Mucosa of descending colon (tissue), 3 donors: ENCODE measurements around the gene RAD51B. TPM values are rescaled to one million over a fixed set of nuclear protein-coding genes. Genes with fewer than 3 reads are reported as not detected.

ENCODE experiments used
- ATAC-seq: fragments of 200-7000 bp; cut with Tn5 transposase; one replicate; pipeline ENCODE4 v1.9.1; 2020; ENCODE audit warnings: mild to moderate bottlenecking, moderate library complexity
- DNase-seq, 3 donors: peaks; one replicate each; pipeline ENCODE4 v3.0.0-alpha.2; 2020
- H3K36me3 ChIP-seq: fragments of 200-600 bp; one replicate; pipeline ENCODE4 v1.8.0; 2021; ENCODE audit warnings: low read depth, mild to moderate bottlenecking
- H3K4me1 ChIP-seq: fragments of 200-600 bp; one replicate; pipeline ENCODE4 v1.8.0; 2021; ENCODE audit warnings: low read depth, mild to moderate bottlenecking
- H3K4me3 ChIP-seq: fragments of 200-600 bp; one replicate; pipeline ENCODE4 v1.8.0; 2021; ENCODE audit warnings: mild to moderate bottlenecking
- H3K9me3 ChIP-seq: fragments of 200-600 bp; one replicate; pipeline ENCODE4 v1.8.0; 2021; ENCODE audit warnings: mild to moderate bottlenecking
- intact Hi-C, 2 donors: fragments of 100-400 bp; cut with DNase I in 1 of 2; cut with micrococcal nuclease in 1 of 2; formaldehyde crosslinking; loops; one replicate each; pipeline versions ENCODE4 v1.11.0 to v1.11.1; 2022; cut with DNase I, micrococcal nuclease
- total RNA-seq, 3 donors: library from RNA; stranded (reverse); fragmentation: NEBNext Ultra II Directional in 2 of 3; extraction: Animal tissue kit (Norgen Biotek cat#: 25700) in 2 of 3; gene quantifications; one replicate each; pipeline versions ENCODE4 v1.2.1 to v1.2.4, GENCODE V29; 2021 to 2023
- TF ChIP-seq, protein P1 (sequence below): fragments of 200-600 bp; IDR thresholded peaks from one replicate; pipeline ENCODE4 v1.8.0; 2022; ENCODE audit warnings: antibody characterized with exemption, mild to moderate bottlenecking
- donor health status: DM: no; HTN: no; CAD: no; lungs with moderate emphysema.
- donor health status: DM: no; HTN: no; CAD: no.
- donor health status: DM: no; HTN: yes; CAD: no.

RAD51B gene
- total RNA-seq, 3 donors from 2014 or later, result 15.8 to 23.3 (median 20.9) TPM

DNA sequence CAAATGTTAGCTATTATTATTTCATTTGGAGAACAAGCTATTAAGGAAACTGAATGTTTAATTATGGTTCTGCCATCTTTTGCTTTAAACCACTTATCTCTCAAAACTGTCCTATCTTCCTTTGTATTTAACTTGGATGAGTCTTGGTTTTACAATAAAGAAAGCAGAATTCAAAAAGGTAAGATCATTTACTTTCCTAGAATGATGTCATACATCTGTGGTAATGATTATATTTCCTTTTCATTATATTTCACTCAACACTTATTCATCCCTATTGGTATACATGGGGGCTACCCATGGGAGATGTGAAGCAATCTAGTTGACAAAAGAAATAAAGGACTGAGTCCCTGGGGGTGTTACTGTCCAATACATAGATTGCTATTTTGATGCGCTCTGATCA is 516.6 kb downstream of the RAD51B start:
- no peaks in the 10 kb centered on the region for H3K4me1 ChIP-seq
- intact Hi-C loops, result no loop called here
- DNase-seq, result no peak
- ATAC-seq, result no peak
- H3K36me3 ChIP-seq, result no peaks in the 10 kb centered on the region
- H3K4me3 ChIP-seq, result no peak overlapping the region
- H3K9me3 ChIP-seq, result no peaks in the 10 kb centered on the region
- TF ChIP-seq, protein P1, sequence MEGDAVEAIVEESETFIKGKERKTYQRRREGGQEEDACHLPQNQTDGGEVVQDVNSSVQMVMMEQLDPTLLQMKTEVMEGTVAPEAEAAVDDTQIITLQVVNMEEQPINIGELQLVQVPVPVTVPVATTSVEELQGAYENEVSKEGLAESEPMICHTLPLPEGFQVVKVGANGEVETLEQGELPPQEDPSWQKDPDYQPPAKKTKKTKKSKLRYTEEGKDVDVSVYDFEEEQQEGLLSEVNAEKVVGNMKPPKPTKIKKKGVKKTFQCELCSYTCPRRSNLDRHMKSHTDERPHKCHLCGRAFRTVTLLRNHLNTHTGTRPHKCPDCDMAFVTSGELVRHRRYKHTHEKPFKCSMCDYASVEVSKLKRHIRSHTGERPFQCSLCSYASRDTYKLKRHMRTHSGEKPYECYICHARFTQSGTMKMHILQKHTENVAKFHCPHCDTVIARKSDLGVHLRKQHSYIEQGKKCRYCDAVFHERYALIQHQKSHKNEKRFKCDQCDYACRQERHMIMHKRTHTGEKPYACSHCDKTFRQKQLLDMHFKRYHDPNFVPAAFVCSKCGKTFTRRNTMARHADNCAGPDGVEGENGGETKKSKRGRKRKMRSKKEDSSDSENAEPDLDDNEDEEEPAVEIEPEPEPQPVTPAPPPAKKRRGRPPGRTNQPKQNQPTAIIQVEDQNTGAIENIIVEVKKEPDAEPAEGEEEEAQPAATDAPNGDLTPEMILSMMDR, result no peak

DNA sequence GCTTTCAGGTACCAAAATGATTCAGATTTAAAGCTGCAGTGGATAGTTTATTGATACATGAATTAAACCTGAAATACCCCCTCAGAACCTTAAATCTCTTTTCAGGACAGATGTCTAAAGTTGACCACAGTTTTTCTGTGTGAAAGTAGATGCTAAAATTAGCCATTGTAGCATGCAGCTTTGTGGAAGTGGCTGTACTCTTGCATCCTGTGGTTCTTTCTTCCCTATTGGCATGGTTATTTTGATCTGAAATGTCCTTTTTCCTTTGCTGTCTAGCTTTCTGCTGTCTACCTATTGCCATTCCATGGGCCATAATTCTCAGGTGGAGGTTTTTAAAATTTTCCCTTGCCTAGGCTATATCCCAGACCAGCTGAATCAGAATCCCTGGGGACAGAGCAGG is 517.7 kb downstream of the RAD51B start:
- TF ChIP-seq, protein P1, result no peak
- no peak for DNase-seq
- Histone ChIP-seq H3K4me1 (no peaks in the 10 kb centered on the region), H3K36me3 (no peaks in the 10 kb centered on the region), H3K4me3 (no peak overlapping the region), H3K9me3 (no peaks in the 10 kb centered on the region)
- intact Hi-C loops, result no loop called here
- no peak for ATAC-seq

DNA sequence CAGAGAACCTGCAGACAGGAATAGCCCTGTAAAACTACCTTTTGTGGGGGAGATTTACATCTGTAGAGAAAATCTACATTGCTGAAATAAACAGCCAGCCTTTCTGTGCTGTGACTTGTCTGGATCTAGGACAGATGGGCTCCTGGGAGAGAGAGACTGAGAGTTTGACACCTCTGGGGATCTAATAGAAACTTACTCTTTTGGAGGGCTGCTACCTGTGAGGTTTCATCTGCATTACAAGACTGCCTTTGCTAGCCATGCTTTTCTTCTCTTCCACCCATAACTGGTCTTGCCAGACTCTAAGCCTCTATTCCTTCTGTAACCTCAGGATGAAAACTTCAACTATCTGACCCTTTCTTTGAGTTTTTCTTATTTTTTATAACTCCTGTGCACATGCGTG is 520.7 kb downstream of the RAD51B start:
- no peak for ATAC-seq
- DNase-seq, result no peak
- intact Hi-C loops, result no loop called here
- no peaks in the 10 kb centered on the region for H3K4me1 ChIP-seq
- no peak overlapping the region for H3K4me3 ChIP-seq
- TF ChIP-seq, protein P1, result no peak
- H3K9me3 ChIP-seq, result no peaks in the 10 kb centered on the region
- H3K36me3 ChIP-seq, result no peaks in the 10 kb centered on the region

DNA sequence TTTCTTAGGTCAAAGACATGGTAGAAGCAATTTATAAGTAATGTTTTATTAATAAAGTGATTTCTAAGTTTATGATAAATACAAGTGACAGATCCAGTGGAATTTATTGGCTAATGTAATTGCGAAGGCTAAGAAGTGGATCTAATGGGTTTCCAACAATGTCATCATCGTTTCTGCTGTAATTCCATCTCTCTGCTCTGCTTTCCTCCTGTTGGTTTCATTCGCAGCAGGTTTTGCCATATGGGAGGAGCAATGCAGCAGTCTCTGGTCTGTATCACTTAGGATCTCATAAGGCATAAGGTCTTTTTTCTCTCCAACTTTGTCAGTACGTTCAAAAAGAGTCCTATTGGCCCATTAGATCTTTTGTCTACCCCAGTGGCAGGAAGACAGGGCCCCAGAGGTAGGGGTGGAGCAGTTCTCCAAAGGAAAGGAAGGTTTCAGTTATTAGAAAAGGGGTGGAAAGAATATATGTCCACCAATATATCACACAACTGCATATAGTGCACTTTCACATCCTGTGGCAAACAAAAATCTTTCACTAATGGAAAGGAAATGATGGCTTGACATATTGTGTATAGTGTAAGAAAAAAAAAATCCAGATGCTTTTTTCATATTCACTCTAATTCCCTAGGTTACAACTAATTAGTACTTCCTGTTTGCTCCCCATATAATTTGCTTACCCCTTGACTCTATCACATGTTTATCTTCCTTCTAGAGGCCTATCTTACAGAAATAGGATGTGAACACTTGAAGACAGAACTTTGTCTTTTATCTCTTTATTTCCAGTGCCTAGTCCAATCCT is 522.0 kb downstream of the RAD51B start:
- Histone ChIP-seq H3K4me3 (no peak overlapping the region), H3K36me3 (no peaks in the 10 kb centered on the region), H3K4me1 (no peaks in the 10 kb centered on the region), H3K9me3 (no peaks in the 10 kb centered on the region)
- TF ChIP-seq, protein P1, result no peak
- DNase-seq (no peak), ATAC-seq (no peak)
- intact Hi-C loops, result no loop called here

DNA sequence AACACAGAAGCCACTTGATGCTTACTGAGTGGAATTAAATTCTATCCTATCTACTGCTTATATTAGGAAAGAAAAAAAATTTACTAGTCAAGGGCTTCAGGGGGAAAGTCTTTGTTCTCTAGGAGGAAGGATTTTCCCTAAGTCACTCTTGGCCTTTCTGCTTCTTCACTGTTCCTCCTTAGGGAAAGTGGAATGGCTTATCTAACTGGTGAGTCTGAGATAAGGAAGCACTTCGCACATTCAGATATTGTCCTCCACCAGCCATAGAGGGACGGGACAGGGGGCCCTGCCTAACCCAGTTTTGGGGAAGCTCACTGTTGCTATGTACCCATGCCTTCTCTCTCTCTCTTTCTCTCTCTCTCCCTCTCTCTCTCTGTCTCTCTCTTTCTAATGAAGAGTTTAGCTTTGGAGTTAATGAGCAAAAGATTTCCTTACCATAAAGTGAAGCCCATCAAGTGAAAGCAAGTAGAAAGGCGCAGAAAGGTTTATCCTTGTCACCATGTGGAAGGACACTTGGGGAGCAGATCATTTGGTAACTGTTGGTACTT is 522.7 kb downstream of the RAD51B start:
- intact Hi-C loops, result no loop called here
- Histone ChIP-seq H3K4me1 (no peaks in the 10 kb centered on the region), H3K4me3 (no peak overlapping the region), H3K36me3 (no peaks in the 10 kb centered on the region), H3K9me3 (no peaks in the 10 kb centered on the region)
- no peak for DNase-seq
- no peak for ATAC-seq
- TF ChIP-seq, protein P1, result no peak
